NB4 (cell line): Measurements from ENCODE around the gene ADAMTS13.
"Not testable (repeated sequence)": the region's sequence is repeated elsewhere in the genome, so short reads cannot be mapped to it uniquely, and the experiment has no call there.

ENCODE experiments used
- DNase-seq: peaks from one replicate; pipeline ENCODE4 v3.0.0; 2010; ENCODE audit warnings: low read depth
- H3K4me3 ChIP-seq: one replicate; pipeline ENCODE4 v1.5.1; 2011; ENCODE audit warnings: mild to moderate bottlenecking, low read depth, low read length, moderate library complexity
- CTCF ChIP-seq: IDR thresholded peaks from one replicate; pipeline ENCODE4 v1.5.1; 2012; ENCODE audit warnings: low read depth, low read length
- MAX ChIP-seq: IDR thresholded peaks from 2 replicates; pipeline ENCODE4 v1.6.1; 2011; ENCODE audit warnings: low read depth, low read length
- MYC ChIP-seq: IDR thresholded peaks from 2 replicates; pipeline ENCODE4 v1.6.1; 2011; ENCODE audit warnings: low read depth, low read length
- POLR2A ChIP-seq: IDR thresholded peaks from 2 replicates; pipeline ENCODE4 v1.6.1; 2011; ENCODE audit warnings: mild to moderate bottlenecking; ENCODE audit not compliant: insufficient read length; ENCODE audit errors: extremely low read depth

The ADAMTS13 gene

GRCh38 chr9:133449760-133450159 lies 27.6 kb downstream of the ADAMTS13 start:
- DNase-seq = no peak
- no peak for TF ChIP-seq POLR2A
- no peak for TF ChIP-seq MAX
- TF ChIP-seq CTCF = no peak
- no peak for TF ChIP-seq MYC
- no peak overlapping the region for H3K4me3 ChIP-seq

- DNase-seq, H3K4me3 ChIP-seq: not testable (repeated sequence)
These were observed 29.7 kb downstream of the ADAMTS13 start for GRCh38 chr9:133451865-133452264.

GRCh38 chr9:133452562-133452961 lies 30.4 kb downstream of the ADAMTS13 start:
- TF ChIP-seq CTCF = no peak
- TF ChIP-seq MAX = no peak
- no peak for TF ChIP-seq POLR2A
- DNase-seq = no peak
- H3K4me3 ChIP-seq = no peak overlapping the region

- no peak overlapping the region for H3K4me3 ChIP-seq
- no peak for TF ChIP-seq MAX
- no peak for TF ChIP-seq POLR2A
- TF ChIP-seq MYC = no peak
- no peak for TF ChIP-seq CTCF
- no peak for DNase-seq
These were observed 31.5 kb downstream of the ADAMTS13 start for GRCh38 chr9:133453651-133454050.

GRCh38 chr9:133454325-133454724 lies 32.2 kb downstream of the ADAMTS13 start:
- no peak for TF ChIP-seq MYC
- TF ChIP-seq MAX = no peak
- TF ChIP-seq CTCF = no peak
- TF ChIP-seq POLR2A = no peak
- no peak for DNase-seq
- no peak overlapping the region for H3K4me3 ChIP-seq

GRCh38 chr9:133454943-133455673 lies 32.9 kb downstream of the ADAMTS13 start:
- H3K4me3 ChIP-seq = no peak overlapping the region
- no peak for DNase-seq
- TF ChIP-seq POLR2A (no peak), MAX (no peak), MYC (no peak), CTCF (no peak)
